Ovary (tissue), 3 donors: ENCODE data around the gene NT5M.

Source experiments
- CTCF ChIP-seq, 3 donors: fragments of 450-650 bp in 2 of 3; fragments of 200-600 bp in 1 of 3; IDR thresholded peaks; one replicate each; pipeline versions ENCODE4 v1.5.1 to v1.8.0; 2016 to 2022; ENCODE audit warnings: antibody characterized with exemption in 3 of 3, mild to moderate bottlenecking in 1 of 3
- POLR2A ChIP-seq: fragments of 450-650 bp; IDR thresholded peaks from one replicate; pipeline ENCODE4 v1.6.1; 2017; ENCODE audit warnings: antibody characterized with exemption, mild to moderate bottlenecking, moderate library complexity
- donor health status: DM: no; HTN: no; CAD: no.

- TF ChIP-seq POLR2A (no peak), CTCF (IDR thresholded peaks at IDR 0.05) (no peak)
These were observed 58.3 kb downstream of the NT5M start for GRCh38 chr17:17361543-17361866.
